ENCODE data around the gene FAM174C. TPM values are rescaled to one million over a fixed set of nuclear protein-coding genes. Genes with fewer than 3 reads are reported as not detected.
"Not testable (repeated sequence)": the region's sequence is repeated elsewhere in the genome, so short reads cannot be mapped to it uniquely, and the experiment has no call there.

The FAM174C gene
- total RNA-seq, 2 donors from 2014 or later, result 48.0 to 63.9 TPM

- Histone ChIP-seq H3K4me1 (peaks cover 9% of the 10 kb centered on the region), H3K27ac (no peak overlapping the region), H3K27me3 (peaks cover 0 to 8% of the 10 kb centered on the region in 2 donors), H3K9me3 (no peaks in the 10 kb centered on the region), H3K4me3 (no peak overlapping the region), H3K36me3 (replicated peaks in 1 of 2; ENCODE audit: insufficient read depth in 1 of 2, low read depth in 2 of 2) (no peaks in the 10 kb centered on the region)
- intact Hi-C loops (cut with DNase I), result no loop called here
- DNase-seq, result no peak
- no peak for ATAC-seq
- no peak for TF ChIP-seq POLR2A (IDR thresholded peaks at IDR 0.05)
- TF ChIP-seq CTCF (IDR thresholded peaks at IDR 0.05), result no peak
- 60 to 82% methylated on average over 28 to 34 of the region's 34 CpGs for WGBS, 2 donors
Observed at GRCh38 chr19:1299801-1300200, 24.5 kb downstream of the FAM174C start.

- DNase-seq, result no peak
- Histone ChIP-seq H3K4me3 (no peak overlapping the region), H3K4me1 (no peaks in the 10 kb centered on the region), H3K36me3 (replicated peaks in 1 of 2; ENCODE audit: insufficient read depth in 1 of 2, low read depth in 2 of 2) (no peaks in the 10 kb centered on the region), H3K27me3 (no peaks in the 10 kb centered on the region), H3K27ac (no peak overlapping the region), H3K9me3 (no peaks in the 10 kb centered on the region)
- no peak for ATAC-seq
- no peak for TF ChIP-seq CTCF (IDR thresholded peaks at IDR 0.05)
- no peak for TF ChIP-seq POLR2A (IDR thresholded peaks at IDR 0.05)
- 78% methylated on average over 35 of the region's 35 CpGs for WGBS, 2 donors
- intact Hi-C loops (cut with DNase I), result no loop called here
Observed at GRCh38 chr19:1300744-1301490, 25.6 kb downstream of the FAM174C start.

- intact Hi-C loops (cut with DNase I), result no loop called here
- no peaks in the 10 kb centered on the region for H3K36me3 ChIP-seq (replicated peaks in 1 of 2; ENCODE audit: insufficient read depth in 1 of 2, low read depth in 2 of 2)
- no peak for TF ChIP-seq CTCF (IDR thresholded peaks at IDR 0.05)
- no peak for TF ChIP-seq POLR2A (IDR thresholded peaks at IDR 0.05)
- H3K4me1 ChIP-seq, result no peaks in the 10 kb centered on the region
- H3K9me3 ChIP-seq, result no peaks in the 10 kb centered on the region
- no peaks in the 10 kb centered on the region for H3K27me3 ChIP-seq
- 42 to 58% methylated on average over 3 to 25 of the region's 36 CpGs for WGBS, 2 donors
- no peak overlapping the region for H3K27ac ChIP-seq
- no peak overlapping the region for H3K4me3 ChIP-seq
- no peak for ATAC-seq
- DNase-seq, result no peak
Observed at GRCh38 chr19:1302533-1303239, 27.4 kb downstream of the FAM174C start.

GRCh38 chr19:1304197-1304924 lies 29.0 kb downstream of the FAM174C start:
- no peaks in the 10 kb centered on the region for H3K9me3 ChIP-seq
- no peaks in the 10 kb centered on the region for H3K4me1 ChIP-seq
- ATAC-seq, result no peak
- TF ChIP-seq CTCF (IDR thresholded peaks at IDR 0.05), result no peak
- no peak for TF ChIP-seq POLR2A (IDR thresholded peaks at IDR 0.05)
- intact Hi-C loops (cut with DNase I), result no loop called here
- no peak for DNase-seq
- 78 to 85% methylated on average over 8 to 26 of the region's 28 CpGs for WGBS, 2 donors
- H3K36me3 ChIP-seq (replicated peaks in 1 of 2; ENCODE audit: insufficient read depth in 1 of 2, low read depth in 2 of 2), result no peaks in the 10 kb centered on the region
- no peaks in the 10 kb centered on the region for H3K27me3 ChIP-seq
- H3K4me3 ChIP-seq, result no peak overlapping the region
- H3K27ac ChIP-seq, result no peak overlapping the region

- DNase-seq; intact Hi-C loops (cut with DNase I); H3K27ac ChIP-seq; H3K4me1 ChIP-seq; H3K4me3 ChIP-seq; H3K9me3 ChIP-seq; H3K27me3 ChIP-seq; ATAC-seq; H3K36me3 ChIP-seq (replicated peaks in 1 of 2; ENCODE audit: insufficient read depth in 1 of 2, low read depth in 2 of 2): not testable (repeated sequence)
- 76 to 86% methylated on average over 9 of the region's 9 CpGs for WGBS, 2 donors
Observed at GRCh38 chr19:1305354-1305753, 30.0 kb downstream of the FAM174C start.
